Measurements from ENCODE around the gene MARCO.

MARCO gene, protein sequence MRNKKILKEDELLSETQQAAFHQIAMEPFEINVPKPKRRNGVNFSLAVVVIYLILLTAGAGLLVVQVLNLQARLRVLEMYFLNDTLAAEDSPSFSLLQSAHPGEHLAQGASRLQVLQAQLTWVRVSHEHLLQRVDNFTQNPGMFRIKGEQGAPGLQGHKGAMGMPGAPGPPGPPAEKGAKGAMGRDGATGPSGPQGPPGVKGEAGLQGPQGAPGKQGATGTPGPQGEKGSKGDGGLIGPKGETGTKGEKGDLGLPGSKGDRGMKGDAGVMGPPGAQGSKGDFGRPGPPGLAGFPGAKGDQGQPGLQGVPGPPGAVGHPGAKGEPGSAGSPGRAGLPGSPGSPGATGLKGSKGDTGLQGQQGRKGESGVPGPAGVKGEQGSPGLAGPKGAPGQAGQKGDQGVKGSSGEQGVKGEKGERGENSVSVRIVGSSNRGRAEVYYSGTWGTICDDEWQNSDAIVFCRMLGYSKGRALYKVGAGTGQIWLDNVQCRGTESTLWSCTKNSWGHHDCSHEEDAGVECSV

DNA sequence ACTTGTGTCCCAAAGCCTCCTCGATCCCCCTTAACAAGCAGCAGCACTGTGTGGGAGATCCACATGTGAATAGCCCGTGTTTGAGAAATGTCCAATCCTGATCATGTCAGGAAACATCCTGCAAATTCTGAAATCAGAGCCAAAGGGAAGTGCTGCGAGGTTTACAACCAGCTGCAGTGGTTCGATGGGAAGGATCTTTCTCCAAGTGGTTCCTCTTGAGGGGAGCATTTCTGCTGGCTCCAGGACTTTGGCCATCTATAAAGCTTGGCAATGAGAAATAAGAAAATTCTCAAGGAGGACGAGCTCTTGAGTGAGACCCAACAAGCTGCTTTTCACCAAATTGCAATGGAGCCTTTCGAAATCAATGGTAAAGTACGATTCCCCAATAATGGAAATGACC is at the start of gene MARCO:
Gene MARCO (plus strand): TSS at position 164 of the 400 bp plus-strand sequence. CDS start 107 bp downstream, at position 271.
- no peak for DNase-seq

DNA sequence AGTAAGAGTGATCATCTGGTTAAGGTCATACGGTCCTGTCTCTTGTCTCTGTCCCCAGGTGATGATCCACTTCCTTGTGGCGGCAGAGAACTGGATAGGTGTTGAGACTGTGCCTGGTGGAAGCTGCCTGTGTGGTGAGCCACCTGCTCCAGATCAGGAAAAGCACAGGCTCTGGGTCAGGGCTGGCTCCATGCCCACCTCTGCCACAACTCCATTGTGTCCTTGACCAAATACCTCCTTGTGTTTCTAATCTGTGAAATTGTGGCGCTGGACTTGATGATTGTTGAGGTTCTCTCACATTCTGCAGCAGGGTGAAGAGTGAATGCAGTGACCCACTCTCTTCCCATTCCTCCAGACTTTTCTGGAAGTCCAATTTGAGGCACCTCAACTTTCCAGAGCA is 48.9 kb upstream of the MARCO start:
- no peak for DNase-seq

DNA sequence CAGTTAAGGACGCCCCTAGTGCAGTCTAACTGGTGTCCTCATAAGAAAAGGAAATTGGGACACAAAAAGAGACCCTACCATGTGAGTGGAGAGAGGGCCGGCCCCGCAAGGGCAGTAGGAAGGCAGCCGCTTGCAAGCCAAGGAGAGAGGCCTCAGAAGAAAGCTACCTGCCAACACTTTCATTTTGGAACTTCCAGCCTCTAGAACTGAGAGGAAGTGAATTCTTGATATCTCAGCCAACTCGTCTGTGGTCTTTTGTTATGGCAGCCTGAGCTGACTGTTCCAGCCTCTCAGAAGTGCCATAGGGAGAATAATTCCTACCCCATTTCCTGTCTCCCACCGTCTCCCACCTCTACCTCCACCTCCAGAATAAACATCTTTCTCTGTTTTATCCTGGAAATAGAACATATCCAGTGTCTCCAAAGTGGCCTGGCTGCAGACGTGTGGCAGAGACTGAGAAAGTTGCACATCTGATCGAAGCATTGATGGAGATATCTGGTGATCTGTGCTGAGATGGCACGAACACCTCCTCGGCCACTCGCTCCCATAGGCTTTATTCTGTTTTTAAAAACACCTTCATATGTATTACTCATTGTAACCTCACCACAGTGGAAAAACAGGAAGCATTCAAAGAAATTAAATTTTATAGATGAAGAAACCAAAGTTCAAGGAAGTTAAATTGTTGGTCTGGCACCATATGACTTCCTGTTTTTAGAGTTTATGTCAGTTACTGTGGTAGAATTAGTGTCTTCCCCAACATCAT is 39.5 kb upstream of the MARCO start:
- DNase-seq = no peak

DNA sequence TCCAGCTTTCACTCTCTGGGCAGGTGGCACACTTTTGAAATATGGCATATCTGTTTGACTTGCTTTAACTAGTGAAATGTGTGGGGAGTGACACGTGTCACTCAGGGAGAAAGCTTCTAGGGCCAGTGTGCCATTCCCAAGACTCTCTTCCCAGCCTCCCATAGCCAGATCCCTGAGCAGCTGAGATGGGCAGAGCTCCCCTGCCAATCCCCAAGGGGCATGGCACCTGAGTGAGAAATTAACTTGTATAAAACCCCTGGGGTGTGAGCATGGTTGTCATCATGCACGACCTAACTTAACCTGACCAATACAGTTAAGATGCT is 39.0 kb upstream of the MARCO start:
- no peak for DNase-seq

DNA sequence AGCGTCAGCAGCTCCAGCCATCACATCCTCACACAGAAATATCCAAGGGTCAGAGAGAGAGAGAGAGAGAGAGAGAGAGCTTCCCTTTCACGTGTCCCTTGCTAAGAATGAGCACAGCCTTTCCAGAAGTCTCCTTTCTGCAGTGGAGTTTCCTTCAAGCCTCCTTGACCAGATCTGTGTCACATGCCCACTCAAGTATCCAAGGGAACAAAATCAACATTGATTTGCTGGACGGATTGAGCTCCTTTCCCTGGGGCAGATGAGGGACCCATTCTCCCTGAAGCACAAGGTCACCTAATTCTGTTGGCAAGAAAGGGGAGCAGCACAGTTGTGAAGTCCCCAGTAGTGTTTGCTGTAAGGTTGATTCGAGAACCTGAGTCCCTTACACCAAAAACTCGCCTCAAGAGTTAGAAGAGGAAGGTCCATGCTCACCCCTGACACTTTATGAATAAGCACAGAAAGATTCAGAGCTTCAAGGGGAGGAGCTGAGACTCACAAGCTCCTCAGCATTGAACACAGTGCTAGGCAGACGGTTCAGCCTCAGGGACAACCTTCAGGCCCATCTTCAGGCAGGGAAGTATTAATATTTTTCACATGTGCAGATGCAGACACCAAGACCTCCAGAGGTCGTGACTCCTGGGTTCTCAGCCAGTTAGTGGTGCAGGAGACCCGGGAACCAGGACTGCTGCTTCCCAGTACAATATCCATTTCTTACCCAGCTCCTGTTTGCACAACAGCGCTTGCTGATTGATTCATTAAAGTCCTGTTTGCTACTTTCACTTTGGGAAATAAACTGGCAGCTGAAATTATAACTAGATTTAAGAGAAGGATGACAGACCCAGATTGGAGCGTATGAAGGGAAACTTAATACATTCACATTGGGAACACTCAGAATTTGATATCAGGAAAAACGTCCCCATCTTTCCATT is 38.2 kb upstream of the MARCO start:
- DNase-seq = no peak

DNA sequence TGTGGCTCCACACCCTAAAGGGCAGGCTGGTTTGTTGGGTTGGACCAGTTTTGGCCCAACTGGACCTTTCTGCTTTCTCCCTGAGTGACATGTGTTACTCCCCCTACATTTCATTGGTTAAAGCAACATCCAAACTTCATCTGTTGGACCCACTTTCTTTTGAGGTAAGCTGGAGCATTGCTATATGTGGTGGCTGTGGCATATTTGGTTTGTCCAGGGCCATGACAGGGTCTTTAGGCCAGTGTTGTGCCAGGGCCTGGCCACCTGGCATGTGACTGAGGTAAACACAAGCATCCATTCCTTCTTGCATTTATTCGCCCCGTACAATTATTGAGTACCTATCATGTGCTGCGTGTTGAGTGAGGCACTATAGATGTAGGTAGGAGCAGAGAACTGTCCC is 36.8 kb upstream of the MARCO start:
- DNase-seq = no peak

DNA sequence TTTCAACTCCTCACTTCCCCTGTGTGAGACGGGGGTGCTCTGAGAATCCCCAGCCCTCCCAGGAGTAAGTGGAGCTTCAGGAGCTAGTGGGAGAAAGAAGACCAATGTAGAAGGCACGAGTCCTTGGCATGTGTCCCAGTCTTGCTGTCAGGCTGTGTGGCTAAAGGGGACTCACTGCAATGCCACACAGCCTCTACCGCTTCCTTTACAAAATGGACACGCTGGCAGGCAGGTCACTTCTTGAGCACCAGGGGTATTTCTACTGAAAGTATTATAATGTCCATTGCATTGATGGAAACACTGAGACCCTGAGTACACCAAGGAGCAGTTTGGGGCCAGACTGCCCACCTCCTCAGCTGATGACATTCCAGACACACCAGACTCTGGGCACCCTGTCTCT is 35.8 kb upstream of the MARCO start:
- DNase-seq = no peak

DNA sequence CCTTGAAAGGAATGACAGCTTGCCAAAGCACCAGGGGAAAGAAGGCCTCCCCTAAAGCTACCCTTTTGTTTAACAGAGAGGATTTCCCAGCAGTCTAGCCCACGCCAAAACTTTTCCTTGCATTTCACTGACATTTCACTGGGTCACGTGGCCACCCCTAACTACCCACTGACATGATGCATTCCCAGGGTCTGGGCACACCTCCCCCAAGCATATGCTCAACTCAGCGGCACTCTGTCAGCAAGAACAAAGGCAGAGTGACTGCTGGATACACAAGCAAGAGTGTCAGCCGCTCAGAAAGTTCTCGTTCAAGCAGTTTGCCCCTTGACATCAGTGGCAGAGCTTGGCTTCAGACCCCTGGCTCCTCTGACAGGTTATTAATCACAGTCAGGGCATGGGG is 34.2 kb upstream of the MARCO start:
- DNase-seq = no peak

DNA sequence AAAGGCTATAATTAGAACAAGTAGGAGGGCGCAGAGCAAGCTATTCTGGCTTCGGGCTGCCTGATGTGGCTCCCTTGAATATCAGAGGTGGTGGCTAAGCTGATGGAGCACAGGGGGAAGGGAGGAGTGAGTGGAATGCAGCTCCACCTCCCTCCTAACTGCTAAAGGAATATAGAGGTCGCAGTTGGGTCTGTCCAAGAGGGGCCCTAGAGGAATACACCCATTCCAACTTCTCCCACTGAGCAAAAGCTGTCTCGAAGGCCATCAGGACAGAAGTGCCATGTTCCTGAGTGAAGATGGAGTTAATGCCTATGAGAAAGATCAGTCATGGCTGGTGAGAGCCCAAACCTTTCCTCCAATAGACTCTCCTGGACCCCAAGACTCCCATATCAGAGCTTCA is 32.8 kb upstream of the MARCO start:
- no peak for DNase-seq

DNA sequence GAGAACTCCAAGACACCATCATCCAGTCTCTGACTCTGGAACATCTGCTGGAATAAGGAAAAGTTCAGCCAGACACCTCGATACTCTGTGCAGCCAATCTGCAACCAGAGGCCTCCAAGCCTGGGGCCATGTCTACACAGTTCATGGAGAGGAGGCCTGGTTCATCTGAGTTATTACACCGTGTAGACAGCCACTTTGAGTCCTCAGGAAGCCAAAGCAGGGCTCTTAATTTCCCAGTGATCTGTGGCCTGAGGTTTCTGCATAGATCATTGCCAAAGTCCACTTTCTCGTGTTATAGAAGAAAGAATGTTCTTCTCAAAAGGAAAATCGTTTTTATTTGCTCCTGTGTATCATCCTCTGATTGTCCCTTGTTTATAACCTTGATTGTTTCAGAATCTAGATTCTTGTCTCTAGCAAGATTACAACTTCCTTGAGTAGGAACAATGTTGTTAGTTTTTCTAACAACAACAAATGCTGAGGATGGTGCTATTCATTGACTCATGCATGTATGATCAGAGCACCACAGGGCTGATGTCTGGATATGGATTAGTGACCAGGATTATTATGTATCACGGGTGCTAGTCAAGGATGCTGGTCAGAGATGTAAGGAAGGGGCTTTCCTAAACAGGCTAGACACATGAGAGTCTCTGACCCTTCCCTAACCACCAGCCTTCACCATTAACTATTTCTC is 30.7 kb upstream of the MARCO start:
- DNase-seq = no peak

DNA sequence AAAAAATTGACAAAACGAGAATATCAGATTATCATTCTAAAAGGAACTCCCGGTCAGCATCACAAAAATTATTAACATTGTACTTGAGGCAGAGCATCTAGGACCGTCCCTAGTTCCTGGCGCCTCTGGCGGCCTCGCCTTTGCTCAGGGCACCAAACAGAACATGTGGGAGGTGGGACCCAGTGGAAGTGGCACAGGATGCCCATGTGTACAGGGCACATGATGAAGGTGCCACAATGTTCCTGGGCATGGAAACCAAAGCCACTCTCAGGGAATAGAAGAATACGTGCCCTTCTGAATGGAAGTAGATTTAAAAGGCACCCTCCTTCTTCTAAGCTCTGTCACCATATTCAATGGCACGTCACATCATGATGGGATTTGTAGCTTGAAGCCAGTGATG is 30.1 kb upstream of the MARCO start:
- no peak for DNase-seq

DNA sequence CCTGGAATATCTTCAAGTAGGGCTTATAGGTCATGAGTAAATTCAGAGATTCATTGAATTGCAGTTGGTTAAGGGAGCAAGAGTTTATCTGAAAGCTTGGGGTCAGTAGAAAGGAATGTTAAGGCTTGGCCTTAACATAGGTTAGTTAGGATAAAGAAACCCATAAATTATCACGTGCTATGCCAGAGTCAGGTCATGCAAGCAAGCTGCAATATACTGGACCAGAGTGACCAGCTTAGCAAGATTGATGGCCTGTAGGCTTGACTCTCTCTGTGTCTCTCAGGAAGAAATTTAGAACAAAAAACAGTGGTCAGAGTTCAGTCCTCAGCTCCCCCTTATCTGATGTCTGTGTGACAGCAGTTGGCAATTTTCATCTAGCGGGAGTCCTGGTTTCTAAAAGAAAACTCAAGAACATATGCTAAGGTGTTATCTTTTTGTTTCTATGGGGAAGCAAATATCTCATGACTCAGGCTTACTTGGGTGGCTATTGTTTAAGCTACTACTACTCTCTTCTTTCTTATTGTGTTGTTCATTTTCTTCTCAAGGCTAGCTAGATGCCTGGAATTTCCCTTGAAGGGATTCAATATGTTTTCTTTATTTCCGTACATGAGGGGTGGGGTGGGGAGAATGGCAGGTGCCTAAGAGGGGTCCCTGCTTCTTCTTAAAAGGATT is 28.7 kb upstream of the MARCO start:
- DNase-seq = no peak

DNA sequence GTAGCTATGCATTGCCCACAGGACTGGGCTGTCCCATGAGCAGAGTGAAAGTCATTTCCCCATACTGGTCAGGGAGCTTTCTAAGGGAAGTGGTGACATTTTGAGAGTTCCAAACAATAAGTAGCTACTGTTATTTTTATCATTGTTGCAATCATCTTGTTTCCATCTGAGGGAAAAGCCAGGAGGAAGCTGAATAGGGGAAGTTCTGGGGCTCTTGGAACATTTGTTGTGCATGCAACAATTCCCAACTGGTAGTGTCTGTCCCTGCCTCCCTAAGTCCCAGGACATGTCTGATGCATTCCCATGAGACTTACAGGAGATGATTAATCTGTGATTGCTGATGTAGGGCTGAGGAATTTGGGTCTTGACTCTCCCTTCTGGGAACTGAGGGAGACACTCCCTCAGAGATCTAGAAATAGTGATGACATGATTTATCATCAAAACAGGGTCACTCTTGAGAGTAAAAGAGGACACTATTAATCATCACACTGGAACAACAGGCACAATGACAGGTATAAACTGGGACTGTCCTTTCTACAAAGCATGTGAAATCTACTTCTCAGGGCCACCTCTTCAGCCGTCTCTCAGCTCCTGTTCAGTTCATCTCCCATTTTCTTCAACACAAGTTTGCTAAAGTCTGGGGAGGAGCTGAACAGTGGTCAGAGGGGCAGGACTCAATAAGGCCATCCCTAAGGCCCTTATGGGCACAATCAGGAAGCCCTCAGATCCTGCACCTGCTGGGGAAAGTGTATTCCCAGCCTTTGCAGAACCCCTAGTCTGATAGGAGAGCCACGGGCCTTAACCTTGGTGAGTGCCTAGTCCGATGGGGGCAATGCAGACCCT is 28.0 kb upstream of the MARCO start:
- DNase-seq = no peak

DNA sequence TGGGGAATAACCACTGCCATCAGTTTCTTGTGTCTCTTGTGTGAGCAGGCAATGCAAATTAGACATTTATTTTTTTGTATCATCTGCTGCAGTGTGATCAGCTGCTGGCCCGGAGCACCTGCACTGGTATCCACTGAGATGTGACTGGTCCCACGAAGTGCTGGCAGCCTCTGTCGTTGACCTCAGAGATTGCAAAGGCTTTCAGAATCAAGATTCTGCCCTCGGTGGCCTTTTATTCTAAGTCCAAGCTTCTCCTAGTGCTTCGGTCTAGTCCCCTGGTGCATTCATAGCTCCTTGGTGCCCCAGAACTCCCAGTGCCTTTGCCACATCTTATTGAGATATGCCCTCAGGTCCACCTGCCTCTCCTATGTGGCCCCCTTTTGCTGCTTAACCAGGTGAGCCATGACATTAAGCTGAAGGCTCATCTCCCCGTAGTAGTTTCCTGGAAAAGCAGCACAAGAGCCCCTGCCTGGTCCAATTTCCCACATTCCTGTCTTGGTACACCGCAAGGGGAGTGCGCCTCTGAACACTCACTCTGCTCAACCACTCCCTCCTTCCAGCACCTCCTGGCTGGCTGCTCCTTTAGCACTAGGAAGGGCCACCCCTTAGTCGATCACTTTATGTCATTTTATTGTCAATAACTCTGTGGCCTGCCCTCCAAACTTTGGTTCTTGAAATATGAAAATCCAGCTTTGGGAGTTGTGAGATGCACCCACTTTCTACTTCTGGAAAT is 27.1 kb upstream of the MARCO start:
- DNase-seq = no peak

DNA sequence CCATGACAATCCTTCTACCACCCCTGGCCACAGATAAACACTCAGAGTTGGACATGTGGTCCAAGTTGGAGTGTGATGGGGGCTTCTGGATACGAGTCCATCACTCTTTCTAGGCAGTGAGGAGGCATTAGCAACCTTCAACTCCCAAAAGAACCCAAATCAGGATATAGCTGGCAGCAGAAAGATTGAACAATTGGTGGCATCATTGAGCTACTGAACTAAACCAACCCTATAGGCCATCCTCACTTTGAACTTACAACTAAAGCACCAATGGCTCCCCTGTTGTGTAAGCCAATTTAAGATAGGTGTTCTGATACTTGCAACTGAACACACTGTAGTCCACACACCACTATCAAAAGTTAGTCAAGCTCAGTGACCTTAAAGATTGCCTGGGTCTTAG is 24.0 kb upstream of the MARCO start:
- no peak for DNase-seq

DNA sequence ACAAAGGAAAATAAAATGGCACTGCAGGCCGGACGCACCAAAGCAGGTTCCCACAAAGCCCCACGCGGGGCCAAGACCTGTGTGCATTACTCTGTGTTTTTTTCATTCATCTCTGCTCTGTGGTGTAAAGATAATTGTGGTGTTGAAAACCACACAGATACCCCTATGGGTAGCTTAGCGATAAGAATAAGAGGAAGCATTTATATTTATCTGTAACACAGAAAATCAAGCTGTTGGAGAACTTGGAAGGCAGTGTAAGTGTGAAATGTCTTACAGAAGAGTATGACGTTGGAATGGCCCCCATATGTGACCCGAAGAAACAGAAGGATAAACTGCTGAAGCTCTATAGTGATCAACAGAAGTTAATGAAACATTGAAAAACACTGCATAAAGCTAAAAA is 20.3 kb upstream of the MARCO start:
- no peak for DNase-seq

DNA sequence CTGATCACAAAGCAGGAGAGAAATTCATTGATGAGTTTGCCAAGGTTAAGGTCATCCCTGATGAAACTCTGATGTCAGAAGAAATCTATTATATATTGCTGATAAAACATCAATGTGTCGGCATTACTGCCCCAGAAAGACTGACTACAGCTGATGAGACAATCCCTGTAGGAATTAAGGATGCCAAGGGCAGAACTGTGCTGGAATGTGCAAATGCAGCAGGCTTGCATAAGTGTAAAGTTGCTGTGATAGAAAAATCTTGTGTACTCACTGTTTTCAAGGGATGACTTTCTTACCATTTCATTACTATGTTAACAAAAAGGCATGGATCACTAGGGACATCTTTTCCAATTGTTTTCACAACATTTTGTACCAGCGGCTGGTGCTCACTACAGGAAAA is 19.7 kb upstream of the MARCO start:
- DNase-seq = no peak

DNA sequence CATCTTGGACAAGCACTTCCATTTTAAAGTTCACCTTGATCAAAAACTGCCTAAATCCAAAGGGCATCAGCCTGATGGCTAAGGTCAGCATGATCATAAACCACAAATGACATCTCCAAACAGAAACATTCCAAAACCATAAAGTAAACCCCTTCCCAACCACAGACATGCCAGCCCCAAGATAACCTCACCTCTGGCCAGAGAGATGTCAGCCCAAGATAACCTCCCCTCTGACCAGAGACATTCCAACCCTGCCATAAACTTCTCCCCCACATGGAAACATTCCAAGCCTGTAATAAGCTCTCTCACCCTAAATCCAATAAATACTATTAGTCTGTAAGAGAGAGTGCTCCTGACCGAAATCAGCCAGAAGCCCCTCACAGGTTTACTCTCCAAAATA is 18.6 kb upstream of the MARCO start:
- DNase-seq = no peak

DNA sequence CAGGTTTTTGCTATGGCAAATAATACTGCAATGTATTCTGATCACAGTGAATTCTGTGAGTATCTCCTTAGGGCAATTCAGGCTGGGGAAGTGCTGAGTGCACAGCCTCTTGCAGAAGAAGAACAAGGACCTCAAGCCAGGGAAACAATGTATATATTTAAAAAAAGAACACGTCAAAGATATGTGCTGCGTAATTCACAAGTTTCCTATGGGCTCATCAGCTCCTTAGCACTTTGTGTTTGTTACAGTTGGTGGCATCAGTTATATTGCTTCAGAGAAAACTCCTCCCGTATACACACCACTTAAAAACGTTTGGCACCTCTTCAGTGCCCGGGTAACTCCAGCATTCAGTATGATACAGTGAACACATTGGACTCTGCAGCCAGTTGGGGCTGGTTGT is 16.5 kb upstream of the MARCO start:
- DNase-seq = no peak

DNA sequence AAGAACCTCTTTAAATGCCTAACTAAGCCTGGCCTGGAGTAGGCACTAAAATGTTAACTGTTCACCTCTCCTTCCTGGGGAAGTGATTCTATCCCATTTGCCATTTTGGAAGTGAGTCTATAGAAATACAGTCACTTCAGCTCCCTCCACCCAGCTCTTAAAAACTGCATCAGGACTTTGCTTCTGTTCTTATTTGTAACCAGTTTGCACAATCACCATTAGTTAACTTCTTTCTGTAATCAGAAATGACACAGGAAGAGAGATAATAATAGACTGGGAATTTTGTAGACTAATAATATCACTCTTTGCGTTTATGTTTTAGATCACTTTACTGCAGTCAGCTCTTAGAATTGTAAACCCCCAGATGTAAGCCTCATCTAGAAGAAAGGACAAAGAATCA is 16.0 kb upstream of the MARCO start:
- no peak for DNase-seq
